A673 (cell line): Measurements from ENCODE around the gene CIITA.

Experiments used
- CTCF ChIP-seq: fragments of 300-800, 200-600 bp; sonication (generic); conservative IDR thresholded peaks from 2 replicates; pipeline ENCODE4 v1.5.1; 2017; ENCODE audit warnings: low read depth, mild to moderate bottlenecking, antibody characterized with exemption, low read length, moderate library complexity, mixed read lengths
- EZH2 ChIP-seq: fragments of 200-600 bp; sonication (generic); IDR thresholded peaks from 2 replicates; pipeline ENCODE4 v1.6.1; 2017; ENCODE audit warnings: borderline replicate concordance, low read depth, mild to moderate bottlenecking, mixed read lengths, antibody characterized with exemption, low read length; ENCODE audit not compliant: poor library complexity, severe bottlenecking

- TF ChIP-seq CTCF = no peak
- no peak for TF ChIP-seq EZH2
Observed at GRCh38 chr16:10979717-10980601, 103.0 kb downstream of the CIITA start.
